ENCODE data around the gene RABGAP1L. TPM values are rescaled to one million over a fixed set of nuclear protein-coding genes. Genes with fewer than 3 reads are reported as not detected.
"Not testable (repeated sequence)": the region's sequence is repeated elsewhere in the genome, so short reads cannot be mapped to it uniquely, and the experiment has no call there.

RABGAP1L gene
- total and polyA plus RNA-seq, 5 experiments from 2014 or later, result 36.8 to 93.6 (median 59.8) TPM

DNA sequence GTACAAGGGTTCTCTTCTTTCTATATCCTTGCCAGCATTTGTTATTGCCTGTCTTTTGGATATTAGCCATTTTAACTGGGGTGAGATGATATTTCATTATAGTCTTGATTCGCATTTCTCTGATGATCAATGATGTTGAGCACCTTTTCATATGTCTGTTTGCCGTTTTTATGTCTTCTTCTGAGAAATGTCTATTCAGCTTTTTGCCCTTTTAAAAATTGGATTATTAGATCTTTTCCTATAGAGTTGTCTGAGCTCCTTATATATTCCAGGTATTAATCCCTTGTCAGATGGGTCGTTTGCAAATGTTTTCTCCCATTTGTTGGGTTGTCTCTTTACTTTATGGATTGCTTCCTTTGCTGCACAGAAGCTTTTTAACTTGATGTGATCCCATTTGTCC is 883.3 kb downstream of the RABGAP1L start:
- POLR2A ChIA-PET, result no interaction called here
- Mint-ChIP-seq H3K9me3 (no peaks in the 10 kb centered on the region), H3K4me3 (no peak overlapping the region), H3K4me1 (peaks cover 0 to 2% (median 0%) of the 10 kb centered on the region in 4 donors), H3K27ac (no peak overlapping the region), H3K36me3 (no peaks in the 10 kb centered on the region), H3K27me3 (peaks cover 4 to 10% (median 7%) of the 10 kb centered on the region in 5 donors)
- ATAC-seq, result no peak
- no peak for DNase-seq

DNA sequence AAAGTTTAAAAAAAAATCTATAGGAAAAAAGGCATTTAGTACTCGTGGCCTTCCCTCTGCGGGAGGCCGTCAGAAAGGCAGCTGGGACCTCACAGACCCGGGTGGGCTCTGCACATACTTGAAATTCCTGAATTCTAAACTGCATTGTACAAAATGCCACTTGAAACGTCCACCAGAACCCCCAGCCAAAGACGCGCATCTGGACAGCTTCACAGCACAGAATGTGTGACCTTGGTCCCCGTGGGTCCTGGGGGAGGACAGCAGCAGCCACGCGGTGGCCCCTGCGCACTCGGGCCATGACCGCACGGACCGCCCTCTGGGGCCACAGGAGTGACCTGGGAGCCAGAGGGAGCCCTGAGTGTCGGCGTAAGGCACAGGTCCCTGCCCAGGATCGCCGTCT is 884.5 kb downstream of the RABGAP1L start:
- Mint-ChIP-seq H3K27ac (no peak overlapping the region), H3K4me1 (peaks cover 0 to 2% (median 0%) of the 10 kb centered on the region in 4 donors), H3K4me3 (no peak overlapping the region), H3K36me3 (no peaks in the 10 kb centered on the region), H3K27me3 (peaks cover 4 to 22% (median 14%) of the 10 kb centered on the region in 5 donors), H3K9me3 (no peaks in the 10 kb centered on the region)
- no peak for DNase-seq
- no peak for ATAC-seq
- POLR2A ChIA-PET, result no interaction called here

DNA sequence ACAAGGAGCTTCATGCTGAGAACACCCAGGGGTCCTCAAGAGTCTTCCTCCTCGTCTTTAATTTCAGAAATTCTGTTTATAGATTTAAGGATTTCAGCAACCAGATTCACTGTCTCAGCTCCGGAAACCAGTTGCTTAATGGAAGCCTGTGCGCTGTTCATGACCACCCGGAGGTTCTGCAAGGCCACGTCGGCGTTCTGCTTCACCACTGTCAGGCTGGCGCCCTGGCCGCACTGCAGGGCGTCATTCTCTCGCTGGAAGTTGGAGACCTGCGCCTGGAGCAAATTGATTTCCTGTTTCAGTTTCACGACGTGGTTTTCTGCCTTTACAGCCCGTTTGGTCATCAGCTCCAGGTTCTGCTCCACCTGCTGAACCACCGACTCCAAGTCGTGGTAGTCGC is 885.3 kb downstream of the RABGAP1L start:
- ATAC-seq, H3K27ac Mint-ChIP-seq, H3K9me3 Mint-ChIP-seq, DNase-seq, POLR2A ChIA-PET, H3K4me3 Mint-ChIP-seq, H3K4me1 Mint-ChIP-seq, H3K36me3 Mint-ChIP-seq: not testable (repeated sequence)
- H3K27me3 Mint-ChIP-seq, result peaks cover 9 to 30% (median 22%) of the 10 kb centered on the region in 5 donors

Other genes starting within 250 kb of the RABGAP1L start
- gene SERPINC1, start 242.2 kb upstream of the RABGAP1L start, total RNA-seq, result under 1 TPM in 1 of 2 experiments, not detected in 1; 0.44 TPM
- under 1 TPM in 1 of 3 donors, not detected in 2; 0.80 TPM for gene SERPINC1, start 242.2 kb upstream of the RABGAP1L start, polyA plus RNA-seq
- gene RC3H1, start 137.2 kb upstream of the RABGAP1L start, total RNA-seq, result 10 to 100 TPM; 52.9 to 56.8 TPM
- 1 to 10 TPM; 5.1 to 7.2 (median 5.2) TPM for gene RC3H1, start 137.2 kb upstream of the RABGAP1L start, polyA plus RNA-seq

Data from naive thymus-derived CD8-positive, alpha-beta T cell (primary cell).